Sigmoid colon (tissue), 7 donors: Measurements from ENCODE around the gene CCDC78. TPM values are rescaled to one million over a fixed set of nuclear protein-coding genes. Genes with fewer than 3 reads are reported as not detected.

Source experiments
- DNase-seq: peaks from one replicate; pipeline ENCODE4 v3.0.0-alpha.2; 2019
- H3K27ac ChIP-seq, 4 donors: fragments of 200-600 bp; sonication (generic); one replicate each; pipeline ENCODE4 v1.5.1; 2016 to 2019; ENCODE audit warnings: mild to moderate bottlenecking in 1 of 4
- H3K27me3 ChIP-seq, 3 donors: fragments of 200-600 bp; sonication (generic); one replicate each; pipeline ENCODE4 v1.5.1; 2019; ENCODE audit warnings: mild to moderate bottlenecking in 1 of 3
- H3K36me3 ChIP-seq, 4 donors: fragments of 200-600 bp; sonication (generic); one replicate each; pipeline ENCODE4 v1.5.1; 2016 to 2019
- H3K4me1 ChIP-seq, 4 donors: fragments of 200-600 bp; sonication (generic); one replicate each; pipeline ENCODE4 v1.5.1; 2017 to 2019
- H3K4me3 ChIP-seq, 4 donors: fragments of 200-600 bp; sonication (generic); one replicate each; pipeline ENCODE4 v1.5.1; 2017 to 2019; ENCODE audit warnings: mild to moderate bottlenecking in 2 of 4, moderate library complexity in 1 of 4
- H3K9me3 ChIP-seq, 4 donors: fragments of 200-600 bp in 3 of 4; sonication (generic) in 3 of 4; one replicate each; pipeline versions ENCODE4 v1.5.1 to v1.6.1; 2013 to 2019
- CTCF ChIP-seq, 4 experiments: fragments of 450-650 bp in 3 of 4; fragments of 200-600 bp in 1 of 4; IDR thresholded peaks; one replicate each; pipeline ENCODE4 v1.5.1; 2016 to 2019; ENCODE audit warnings: antibody characterized with exemption in 4 of 4, mild to moderate bottlenecking in 3 of 4, moderate library complexity in 2 of 4
- EP300 ChIP-seq, 4 donors: sonication (generic); formaldehyde crosslinking; IDR thresholded peaks; one replicate each; pipeline ENCODE4 v1.6.1; 2017; ENCODE audit warnings: antibody characterized with exemption in 4 of 4
- POLR2A ChIP-seq, 2 donors: fragments of 450-650 bp; IDR thresholded peaks; one replicate each; pipeline ENCODE4 v1.6.1; 2016; ENCODE audit warnings: antibody characterized with exemption in 2 of 2, mild to moderate bottlenecking in 2 of 2, moderate library complexity in 2 of 2
- POLR2AphosphoS5 ChIP-seq, 4 donors: sonication (generic); formaldehyde crosslinking; IDR thresholded peaks; one replicate each; pipeline ENCODE4 v1.6.1; 2017; ENCODE audit warnings: antibody characterized with exemption in 4 of 4
- WGBS, 2 donors: extraction: QIAGEN DNeasy Blood & Tissue Kit; methylation state at CpG; one replicate each; pipeline ENCODE4 v1.1.7; 2013; 5-methylcytosine and 5-hydroxymethylcytosine counted together
- intact Hi-C: fragments of 100-400 bp; cut with DNase I; formaldehyde crosslinking; loops from one replicate; pipeline ENCODE4 v1.15.1; 2023
- polyA plus RNA-seq, 3 donors: library from polyadenylated mRNA; stranded (reverse); fragments of 200-250 nt; gene quantifications; one replicate each; pipeline ENCODE4 v1.2.3, GENCODE V29; 2013
- total RNA-seq, 4 donors: library from RNA; depleted of rRNA; stranded (reverse); fragments of >200 nt; gene quantifications; one replicate each; pipeline ENCODE4 v1.1.0, GENCODE V29; 2016
- donor health status: healthy with polysubstance abuse.
- donor health status: Bipolar disorder and iron deficiency.
- donor health status: healthy.

Gene CCDC78
- total and polyA plus RNA-seq, 7 donors: 0.49 to 3.4 TPM; not detected in 5

GRCh38 chr16:730666-731509 is 4.6 kb upstream of the CCDC78 start:
- Histone ChIP-seq H3K4me1 (peaks cover 0 to 31% (median 27%) of the 10 kb centered on the region in 4 donors), H3K27ac (no peak overlapping the region), H3K4me3 (no peak overlapping the region), H3K27me3 (peaks cover 23 to 35% (median 28%) of the 10 kb centered on the region in 3 donors), H3K36me3 (peaks cover 6 to 42% (median 22%) of the 10 kb centered on the region in 4 donors), H3K9me3 (no peaks in the 10 kb centered on the region)
- TF ChIP-seq POLR2AphosphoS5 (IDR thresholded peaks at IDR 0.05) (no peak), CTCF (IDR thresholded peaks at IDR 0.05) (no peak), POLR2A (IDR thresholded peaks at IDR 0.05) (no peak), EP300 (IDR thresholded peaks at IDR 0.05) (no peak)
- DNase-seq: no peak
- intact Hi-C loops: no loop called here
- 88 to 91% methylated on average over 22 of the region's 22 CpGs for WGBS, 2 donors

GRCh38 chr16:729768-730665 is 3.8 kb upstream of the CCDC78 start:
- TF ChIP-seq POLR2A (IDR thresholded peaks at IDR 0.05) (no peak), POLR2AphosphoS5 (IDR thresholded peaks at IDR 0.05) (no peak), EP300 (IDR thresholded peaks at IDR 0.05) (no peak), CTCF (IDR thresholded peaks at IDR 0.05) (no peak)
- DNase-seq: no peak
- no peak overlapping the region for H3K4me3 ChIP-seq
- intact Hi-C loops: no loop called here
- no peak overlapping the region for H3K27ac ChIP-seq
- 91 to 92% methylated on average over 37 of the region's 37 CpGs for WGBS, 2 donors
- H3K27me3 ChIP-seq: peaks cover 27 to 43% (median 30%) of the 10 kb centered on the region in 3 donors
- H3K9me3 ChIP-seq: no peaks in the 10 kb centered on the region
- peaks cover 0 to 33% (median 27%) of the 10 kb centered on the region in 4 donors for H3K4me1 ChIP-seq
- H3K36me3 ChIP-seq: peaks cover 0 to 36% (median 17%) of the 10 kb centered on the region in 4 donors

GRCh38 chr16:728890-729744 is 2.9 kb upstream of the CCDC78 start:
- Histone ChIP-seq H3K4me1 (peaks cover 0 to 33% (median 27%) of the 10 kb centered on the region in 4 donors), H3K4me3 (no peak overlapping the region), H3K9me3 (no peaks in the 10 kb centered on the region), H3K27ac (no peak overlapping the region), H3K36me3 (peaks cover 0 to 27% (median 11%) of the 10 kb centered on the region in 4 donors), H3K27me3 (peaks cover 27 to 45% (median 30%) of the 10 kb centered on the region in 3 donors)
- intact Hi-C loops: no loop called here
- TF ChIP-seq EP300 (IDR thresholded peaks at IDR 0.05): no peak
- TF ChIP-seq POLR2AphosphoS5 (IDR thresholded peaks at IDR 0.05): no peak
- no peak for TF ChIP-seq POLR2A (IDR thresholded peaks at IDR 0.05)
- TF ChIP-seq CTCF (IDR thresholded peaks at IDR 0.05): no peak
- 71 to 75% methylated on average over 55 of the region's 55 CpGs for WGBS, 2 donors
- no peak for DNase-seq
